Bronchial epithelial cell (primary cell): ENCODE data around the gene SH3BP2. TPM values are rescaled to one million over a fixed set of nuclear protein-coding genes. Genes with fewer than 3 reads are reported as not detected.

Source experiments
- DNase-seq: peaks from one replicate; pipeline ENCODE4 v3.0.0-alpha.2; 2010; ENCODE audit warnings: low read depth
- FAIRE-seq: peaks from 2 replicates; lab custom pipeline; 2011; peaks lifted over from hg19 to GRCh38; lab: Jason Lieb, UNC
- H3K27me3 ChIP-seq: 2 replicates; pipeline ENCODE4 v1.5.1; 2011; ENCODE audit warnings: low read length; ENCODE audit not compliant: control insufficient read depth, insufficient read depth
- H3K36me3 ChIP-seq: 2 replicates; pipeline ENCODE4 v1.5.1; 2011; ENCODE audit warnings: low read length; ENCODE audit not compliant: control insufficient read depth, insufficient read depth
- H3K4me3 ChIP-seq: 2 replicates; pipeline ENCODE4 v1.5.1; 2011; ENCODE audit warnings: mild to moderate bottlenecking, low read depth, low read length, control low read depth
- CTCF ChIP-seq: IDR thresholded peaks from 2 replicates; pipeline ENCODE4 v1.5.1; 2011; ENCODE audit warnings: mild to moderate bottlenecking, moderate library complexity, low read length, control low read depth, inconsistent platforms; ENCODE audit not compliant: insufficient read depth, severe bottlenecking
- total RNA-seq: library from RNA; depleted of rRNA; stranded (reverse); fragments of >200 nt; gene quantifications from 2 replicates; pipeline ENCODE4 v1.2.1, GENCODE V29; 2014

SH3BP2 gene
- total RNA-seq, 1 donor from 2014 or later, result 31.1 TPM

GRCh38 chr4:2807571-2807970 is 14.7 kb downstream of the SH3BP2 start:
- H3K4me3 ChIP-seq, result no peak overlapping the region
- no peaks in the 10 kb centered on the region for H3K27me3 ChIP-seq
- FAIRE-seq (no peak), DNase-seq (no peak)
- H3K36me3 ChIP-seq, result peaks cover 37% of the 10 kb centered on the region
- no peak for TF ChIP-seq CTCF

GRCh38 chr4:2808001-2808400 is 15.1 kb downstream of the SH3BP2 start:
- DNase-seq, result no peak
- TF ChIP-seq CTCF, result no peak
- H3K36me3 ChIP-seq, result peaks cover 36% of the 10 kb centered on the region
- H3K27me3 ChIP-seq, result no peaks in the 10 kb centered on the region
- H3K4me3 ChIP-seq, result no peak overlapping the region
- FAIRE-seq, result no peak

- no peak for TF ChIP-seq CTCF
- no peak for FAIRE-seq
Measured at GRCh38 chr4:2809610-2810180, 16.8 kb downstream of the SH3BP2 start.

GRCh38 chr4:2810388-2810787 is 17.5 kb downstream of the SH3BP2 start:
- Histone ChIP-seq H3K27me3 (no peaks in the 10 kb centered on the region), H3K4me3 (no peak overlapping the region), H3K36me3 (peaks cover 29% of the 10 kb centered on the region)
- DNase-seq (no peak), FAIRE-seq (no peak)
- TF ChIP-seq CTCF, result no peak

More at GRCh38 chr4:2809610-2810180, 16.8 kb downstream of the SH3BP2 start:
- H3K4me3 ChIP-seq, result no peak overlapping the region
- H3K27me3 ChIP-seq, result no peaks in the 10 kb centered on the region
- H3K36me3 ChIP-seq, result peaks cover 26% of the 10 kb centered on the region
- no peak for DNase-seq

GRCh38 chr4:2811830-2812611 is 19.1 kb downstream of the SH3BP2 start:
- no peak for FAIRE-seq
- no peak for TF ChIP-seq CTCF
- no peak overlapping the region for H3K4me3 ChIP-seq
- peak; percentile 30 for DNase-seq
- H3K27me3 ChIP-seq, result no peaks in the 10 kb centered on the region
- H3K36me3 ChIP-seq, result peaks cover 25% of the 10 kb centered on the region
